WI38 (cell line): Measurements from ENCODE around the gene TMEM218.

Experiments used
- H3K4me3 ChIP-seq: 2 replicates; pipeline ENCODE4 v1.5.1; 2011; ENCODE audit warnings: low read depth, mild to moderate bottlenecking, control low read depth, low read length
- TF ChIP-seq, protein P1 (sequence below): IDR thresholded peaks from 2 replicates; pipeline ENCODE4 v1.5.1; 2012; ENCODE audit warnings: low read depth, mild to moderate bottlenecking, control low read depth, low read length

Gene TMEM218

DNA sequence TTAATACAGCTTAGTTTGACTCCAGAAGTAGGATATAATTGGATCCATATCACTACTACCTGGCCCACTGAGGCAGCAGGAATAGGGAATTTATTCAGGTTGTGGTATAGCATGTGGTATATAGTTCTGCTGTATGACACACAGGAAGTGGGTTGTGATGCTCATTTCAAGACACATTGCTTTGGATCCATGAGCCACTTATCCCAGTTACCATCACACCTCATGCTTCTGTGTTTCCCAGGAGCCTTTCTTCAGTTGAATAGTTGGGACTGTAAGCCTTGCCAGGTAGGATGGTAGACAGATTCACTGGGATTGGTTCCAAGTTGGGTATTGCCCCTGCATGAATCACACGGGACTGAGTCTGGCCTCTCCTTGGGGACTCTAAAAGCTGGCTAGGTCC lies 58.3 kb downstream of the TMEM218 start:
- TF ChIP-seq, protein P1, sequence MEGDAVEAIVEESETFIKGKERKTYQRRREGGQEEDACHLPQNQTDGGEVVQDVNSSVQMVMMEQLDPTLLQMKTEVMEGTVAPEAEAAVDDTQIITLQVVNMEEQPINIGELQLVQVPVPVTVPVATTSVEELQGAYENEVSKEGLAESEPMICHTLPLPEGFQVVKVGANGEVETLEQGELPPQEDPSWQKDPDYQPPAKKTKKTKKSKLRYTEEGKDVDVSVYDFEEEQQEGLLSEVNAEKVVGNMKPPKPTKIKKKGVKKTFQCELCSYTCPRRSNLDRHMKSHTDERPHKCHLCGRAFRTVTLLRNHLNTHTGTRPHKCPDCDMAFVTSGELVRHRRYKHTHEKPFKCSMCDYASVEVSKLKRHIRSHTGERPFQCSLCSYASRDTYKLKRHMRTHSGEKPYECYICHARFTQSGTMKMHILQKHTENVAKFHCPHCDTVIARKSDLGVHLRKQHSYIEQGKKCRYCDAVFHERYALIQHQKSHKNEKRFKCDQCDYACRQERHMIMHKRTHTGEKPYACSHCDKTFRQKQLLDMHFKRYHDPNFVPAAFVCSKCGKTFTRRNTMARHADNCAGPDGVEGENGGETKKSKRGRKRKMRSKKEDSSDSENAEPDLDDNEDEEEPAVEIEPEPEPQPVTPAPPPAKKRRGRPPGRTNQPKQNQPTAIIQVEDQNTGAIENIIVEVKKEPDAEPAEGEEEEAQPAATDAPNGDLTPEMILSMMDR, result no peak
- no peak overlapping the region for H3K4me3 ChIP-seq

- H3K4me3 ChIP-seq, result no peak overlapping the region
- TF ChIP-seq, protein P1, result no peak
Observed at GRCh38 chr11:125052047-125052446, 59.4 kb downstream of the TMEM218 start.

DNA sequence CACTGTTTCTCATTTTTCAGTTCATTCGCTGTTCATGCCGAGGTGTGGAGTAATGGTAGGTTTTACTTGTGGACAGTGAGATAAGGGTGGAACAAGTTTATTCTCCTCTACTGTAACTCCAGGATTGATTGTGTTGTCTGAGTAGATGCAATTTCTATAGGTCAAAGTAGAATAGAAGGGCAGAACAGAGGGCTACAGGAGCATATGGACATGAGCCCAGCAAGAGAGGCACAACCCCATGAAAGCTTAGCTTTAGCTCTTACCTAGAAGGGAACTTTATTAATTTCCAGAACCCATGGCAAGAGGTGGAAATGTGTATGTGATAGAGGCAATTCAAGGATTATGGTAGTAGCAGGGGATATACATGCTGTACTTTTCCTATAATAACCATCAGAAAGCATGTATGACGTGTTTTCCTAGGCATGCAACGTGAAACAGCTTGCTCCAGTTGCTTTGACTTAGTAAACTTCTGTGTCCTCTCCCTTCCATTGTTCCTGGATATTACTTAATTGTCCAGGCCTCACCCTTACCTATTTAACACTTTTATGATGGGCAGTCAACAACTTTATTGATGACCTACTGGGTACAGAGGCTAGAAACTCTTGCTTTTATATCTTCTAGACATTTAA lies 62.1 kb downstream of the TMEM218 start:
- TF ChIP-seq, protein P1, result no peak
- no peak overlapping the region for H3K4me3 ChIP-seq
